Head of caudate nucleus (tissue), 42 donors: Measurements from ENCODE around the gene RASAL3.
A peak's percentile ranks its signal among the peaks of the same experiment; 100 is the strongest.

Experiments used
- DNase-seq, 42 donors: peaks; one replicate each; pipeline versions ENCODE4 v3.0.0 to v3.0.0-alpha.2; 2020 to 2021; ENCODE audit warnings: mixed read lengths in 7 of 42
- intact Hi-C: fragments of 100-400 bp; cut with DNase I; formaldehyde crosslinking; loops from one replicate; pipeline ENCODE4 v1.15.0; 2022

The RASAL3 gene

DNA sequence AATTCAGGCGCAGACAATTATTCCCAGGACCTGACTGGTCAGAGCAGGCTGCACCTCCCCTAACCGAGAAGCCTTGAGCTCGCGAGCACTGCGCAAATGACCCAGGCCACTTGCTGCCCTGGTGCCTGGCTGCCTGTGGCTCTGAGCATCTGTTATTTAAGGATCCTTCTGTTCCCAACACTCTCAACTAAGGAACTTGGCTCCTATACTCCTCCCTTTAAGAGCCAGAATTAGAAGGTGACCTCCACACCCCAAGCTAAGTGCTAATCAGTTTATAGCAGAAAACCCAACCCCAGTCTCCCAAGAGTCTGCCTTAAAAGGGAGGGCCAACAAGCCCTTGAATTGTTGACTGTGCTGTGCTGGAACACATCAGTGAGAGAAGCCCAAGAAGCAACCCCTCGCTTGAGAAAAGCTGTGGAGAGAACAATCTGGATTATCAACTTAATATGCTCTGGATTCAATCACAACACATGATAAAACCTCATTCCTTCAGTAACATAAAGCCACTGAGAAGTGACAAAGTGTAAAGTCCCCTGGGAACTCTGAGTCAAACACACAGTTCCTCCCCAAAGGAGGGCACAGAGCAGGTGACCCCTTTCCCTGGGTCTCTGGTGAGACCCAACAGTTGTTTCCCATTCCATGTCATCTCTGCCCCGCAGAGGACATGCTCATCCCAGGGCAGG, 60.1 kb downstream of the RASAL3 start:
- DNase-seq: peak in 1 of 42 donors; percentile 25
- intact Hi-C loops: no loop called here

DNA sequence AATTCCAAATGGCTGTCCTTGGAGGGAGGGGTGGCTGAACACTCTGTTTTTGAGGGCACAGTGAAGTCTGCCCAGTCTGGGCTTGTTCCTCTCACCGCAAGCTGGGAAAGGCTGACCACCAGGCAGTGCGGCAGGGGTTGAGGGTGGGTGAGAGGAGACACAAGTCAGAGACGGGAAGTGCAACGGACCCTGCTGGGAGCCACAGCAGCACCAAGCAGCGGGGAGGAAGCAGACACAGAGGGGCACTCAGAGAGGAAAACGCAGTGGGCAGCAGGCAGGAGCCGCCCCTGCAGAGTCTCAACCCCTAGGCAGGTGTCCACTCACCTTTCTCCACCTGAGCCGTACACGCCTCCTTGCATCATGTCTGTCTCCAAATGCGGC, 61.2 kb downstream of the RASAL3 start:
- DNase-seq: peak in 1 of 42 donors; percentile 26
- intact Hi-C loops: no loop called here

DNA sequence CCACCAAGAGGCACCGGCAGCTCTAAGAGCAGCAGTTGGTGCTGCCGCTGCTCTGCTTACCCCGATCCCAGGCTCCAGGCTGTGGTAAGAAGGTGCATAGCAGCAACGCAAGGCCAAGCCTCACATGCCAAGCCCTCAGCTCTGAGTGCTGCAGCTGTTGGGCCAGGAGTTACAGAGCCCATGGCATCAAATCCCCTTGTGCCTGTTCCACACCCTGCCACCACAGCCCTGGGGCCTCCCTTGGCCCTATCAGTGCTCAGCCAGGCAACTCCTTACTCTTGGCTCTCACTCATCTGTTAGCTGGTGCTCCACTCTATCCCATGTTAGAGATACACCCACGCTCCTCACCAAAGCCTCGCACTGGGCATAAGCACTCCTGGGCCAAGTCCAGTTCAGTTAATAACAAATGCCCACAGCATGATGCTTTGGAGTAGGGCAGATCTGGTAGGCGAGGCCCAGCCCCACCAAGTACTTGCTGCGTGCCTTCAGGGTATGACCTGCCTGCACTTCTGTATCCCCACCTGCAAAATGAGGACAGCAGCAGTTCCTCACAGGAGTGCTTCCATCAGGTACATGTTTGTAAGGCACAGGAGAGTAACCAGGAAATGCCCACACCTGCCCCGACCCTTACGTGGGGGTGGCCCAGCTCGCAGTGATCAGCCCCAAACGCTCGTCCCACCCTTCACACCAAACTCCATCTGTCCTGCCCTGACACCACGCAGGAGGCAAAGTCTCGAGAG, 61.8 kb downstream of the RASAL3 start:
- peak in 1 of 42 donors; percentile 37 for DNase-seq
- intact Hi-C loops: no loop called here
